ENCODE data around the gene UBL3. TPM values are rescaled to one million over a fixed set of nuclear protein-coding genes. Genes with fewer than 3 reads are reported as not detected.

UBL3 gene
- total RNA-seq, 3 donors from 2014 or later = 40.4 to 58.1 (median 43.6) TPM

GRCh38 chr13:29761160-29761559 lies 89.3 kb downstream of the UBL3 start:
- ATAC-seq (no peak), DNase-seq (no peak)
- no peak for TF ChIP-seq CTCF (IDR thresholded peaks at IDR 0.05)

DNA sequence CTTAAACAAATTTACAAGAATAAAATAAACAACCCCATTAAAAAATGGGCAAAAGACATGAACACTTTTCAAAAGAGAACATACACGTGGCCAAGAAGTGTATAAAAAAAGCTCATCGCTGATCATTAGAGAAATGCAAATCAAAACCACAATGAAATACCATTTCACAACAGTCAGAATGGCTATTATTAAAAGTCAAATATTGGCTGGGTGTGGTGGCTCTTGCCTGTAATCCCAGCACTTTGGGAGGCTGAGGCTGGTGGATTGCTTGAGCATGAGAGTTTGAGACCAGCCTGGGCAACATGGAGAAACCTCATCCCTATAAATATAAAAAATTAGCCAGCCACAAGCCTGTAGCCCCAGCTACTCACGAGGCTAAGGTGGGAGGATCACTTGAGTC lies 89.9 kb downstream of the UBL3 start:
- no peaks in the 10 kb centered on the region for H3K4me1 ChIP-seq (ENCODE audit: low read depth)
- no peak for TF ChIP-seq CTCF (IDR thresholded peaks at IDR 0.05)
- intact Hi-C loops (cut with DNase I, micrococcal nuclease) = loop anchor here in 1 of 2 donors (10.0 kb wide), 1 partner anchor 354 kb away; no protein-coding TSS in a partner anchor
- DNase-seq (no peak), ATAC-seq (no peak)
- H3K36me3 ChIP-seq (ENCODE audit: low read depth) = no peaks in the 10 kb centered on the region
- H3K9me3 ChIP-seq = no peaks in the 10 kb centered on the region
- no peak overlapping the region for H3K4me3 ChIP-seq

More at GRCh38 chr13:29761160-29761559, 89.3 kb downstream of the UBL3 start:
- no peak overlapping the region for H3K4me3 ChIP-seq
- no peaks in the 10 kb centered on the region for H3K36me3 ChIP-seq (ENCODE audit: low read depth)
- intact Hi-C loops (cut with DNase I, micrococcal nuclease) = loop anchor here in 1 of 2 donors (10.0 kb wide), 1 partner anchor 354 kb away; no protein-coding TSS in a partner anchor
- H3K9me3 ChIP-seq = no peaks in the 10 kb centered on the region
- H3K4me1 ChIP-seq (ENCODE audit: low read depth) = no peaks in the 10 kb centered on the region

DNA sequence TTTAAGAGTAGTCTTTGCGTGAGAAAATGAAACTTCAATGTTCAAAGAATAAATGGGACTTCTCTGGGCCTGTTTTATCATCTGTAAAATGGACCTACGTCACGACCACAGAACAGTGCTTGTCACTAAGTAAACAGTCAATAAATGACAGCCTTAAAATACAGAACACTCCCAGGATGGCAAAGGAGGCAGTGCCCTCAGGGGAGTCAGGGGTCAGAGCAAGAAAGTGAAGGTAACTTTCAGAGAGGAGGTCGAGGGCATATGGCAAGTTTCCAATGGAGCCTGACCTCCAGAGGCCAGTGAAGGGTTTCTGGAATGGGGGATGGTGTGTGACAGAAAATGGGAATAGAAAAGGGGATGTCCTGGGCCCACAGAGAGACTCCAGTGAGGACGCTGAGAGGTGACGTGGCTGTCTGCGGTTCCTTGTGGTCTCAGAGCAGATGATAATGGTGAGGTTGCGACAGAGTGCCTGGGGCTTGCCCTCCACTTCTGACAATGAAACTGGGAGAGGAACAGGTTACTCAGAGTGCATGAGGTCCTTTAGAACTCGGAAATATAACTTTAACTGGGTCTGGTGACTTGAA lies 91.8 kb downstream of the UBL3 start:
- H3K4me1 ChIP-seq (ENCODE audit: low read depth) = no peaks in the 10 kb centered on the region
- no peaks in the 10 kb centered on the region for H3K36me3 ChIP-seq (ENCODE audit: low read depth)
- intact Hi-C loops (cut with DNase I, micrococcal nuclease) = no loop called here
- no peaks in the 10 kb centered on the region for H3K9me3 ChIP-seq
- ATAC-seq (peak; percentile 82), DNase-seq (peak; percentile 34 to 62 (median 53))
- H3K4me3 ChIP-seq = no peak overlapping the region
- TF ChIP-seq CTCF (IDR thresholded peaks at IDR 0.05) = no peak

- DNase-seq = no peak
- H3K9me3 ChIP-seq = no peaks in the 10 kb centered on the region
- ATAC-seq = no peak
- no peak for TF ChIP-seq CTCF (IDR thresholded peaks at IDR 0.05)
- H3K36me3 ChIP-seq (ENCODE audit: low read depth) = no peaks in the 10 kb centered on the region
- no peak overlapping the region for H3K4me3 ChIP-seq
- intact Hi-C loops (cut with DNase I, micrococcal nuclease) = no loop called here
- H3K4me1 ChIP-seq (ENCODE audit: low read depth) = no peaks in the 10 kb centered on the region
Measured at GRCh38 chr13:29756506-29756905, 93.9 kb downstream of the UBL3 start.

DNA sequence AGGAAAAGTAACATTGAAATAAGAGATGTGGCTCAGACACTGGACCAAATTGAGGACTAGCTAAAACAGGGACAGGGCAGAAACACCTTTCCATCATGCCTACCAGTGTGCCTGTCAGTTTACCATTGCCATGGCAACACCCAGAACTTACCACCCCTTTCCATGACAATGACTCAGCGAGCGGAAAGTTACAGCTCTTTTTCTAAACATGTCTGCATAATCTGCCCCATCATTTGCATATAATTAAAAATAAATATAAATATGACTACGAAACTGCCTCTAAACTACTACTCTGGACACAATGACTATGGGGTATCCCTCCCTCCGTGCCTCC lies 96.0 kb downstream of the UBL3 start:
- no peaks in the 10 kb centered on the region for H3K4me1 ChIP-seq (ENCODE audit: low read depth)
- H3K4me3 ChIP-seq = no peak overlapping the region
- intact Hi-C loops (cut with DNase I, micrococcal nuclease) = no loop called here
- no peak for TF ChIP-seq CTCF (IDR thresholded peaks at IDR 0.05)
- DNase-seq (no peak), ATAC-seq (no peak)
- H3K9me3 ChIP-seq = no peaks in the 10 kb centered on the region
- H3K36me3 ChIP-seq (ENCODE audit: low read depth) = no peaks in the 10 kb centered on the region

Measured in mucosa of descending colon (tissue), 3 donors.